SK-N-MC (cell line): ENCODE results near the gene FIBCD1.

Experiments
- EZH2 ChIP-seq: fragments of 200-600 bp; sonication (generic); IDR thresholded peaks from one replicate; pipeline ENCODE4 v1.6.1; 2017; ENCODE audit warnings: antibody characterized with exemption
- POLR2AphosphoS5 ChIP-seq: IDR thresholded peaks from 2 replicates; pipeline ENCODE4 v1.6.1; 2012; ENCODE audit warnings: mild to moderate bottlenecking, low read depth, low read length, borderline replicate concordance

GRCh38 chr9:130912932-130913598 is 26.0 kb downstream of the FIBCD1 start:
- TF ChIP-seq POLR2AphosphoS5 (no peak), EZH2 (no peak)
